ENCODE results near the gene ETV6. TPM values are rescaled to one million over a fixed set of nuclear protein-coding genes. Genes with fewer than 3 reads are reported as not detected.

The ETV6 gene
- polyA plus RNA-seq, 3 donors, result 6.8 to 45.1 (median 11.7) TPM

DNA sequence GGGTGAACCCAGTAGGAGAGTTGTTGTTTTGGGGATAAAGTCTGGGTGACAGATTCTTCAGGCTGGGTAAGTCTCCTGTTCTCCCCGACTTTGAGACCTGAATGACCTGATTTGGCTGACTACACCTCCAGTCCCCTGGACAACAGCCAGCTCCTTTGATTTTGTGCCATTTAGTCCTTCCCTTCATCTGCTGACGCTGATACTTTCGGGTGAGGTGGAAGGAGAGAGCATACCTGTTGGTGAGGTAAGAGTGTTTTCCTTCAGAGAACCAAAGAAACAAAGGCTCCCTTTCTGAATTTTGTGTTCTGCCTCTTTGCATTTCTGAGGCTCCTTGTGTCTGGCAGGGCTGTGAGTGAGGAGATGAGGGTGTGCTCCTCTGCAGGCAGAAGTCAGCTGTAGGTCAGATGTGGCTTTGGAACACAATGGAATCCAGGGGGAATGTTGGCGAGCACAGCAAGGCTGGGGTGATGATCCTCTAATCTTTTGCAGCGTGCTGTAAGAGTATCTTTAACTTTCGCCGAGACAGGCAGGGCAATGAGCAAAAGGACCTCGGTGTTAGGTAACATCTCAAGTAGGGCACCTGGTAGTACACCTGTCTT lies 12.1 kb downstream of the ETV6 start:
- Histone ChIP-seq H3K27ac (ENCODE audit: low read depth in 1 of 2, low read length in 2 of 2) (peak overlapping the region in 1 of 2 donors; percentile 13), H3K36me3 (replicated peaks in 1 of 2; ENCODE audit: control insufficient read depth in 1 of 2, insufficient read depth in 2 of 2, low read length in 2 of 2) (peaks cover 10 to 29% of the 10 kb centered on the region in 2 donors), H3K4me2 (replicated peaks; ENCODE audit: extremely low read depth, low read length, poor library complexity, severe bottlenecking) (no peak overlapping the region), H3K4me3 (replicated peaks in 1 of 3; ENCODE audit: low read depth in 2 of 3, low read length in 3 of 3) (no peak overlapping the region), H3K4me1 (ENCODE audit: control insufficient read depth in 1 of 2, insufficient read depth in 2 of 2, low read length in 2 of 2) (peaks cover 70 to 92% of the 10 kb centered on the region in 2 donors), H3K9me3 (replicated peaks in 1 of 2; ENCODE audit: control insufficient read depth in 1 of 2, insufficient read depth in 1 of 2, low read length in 2 of 2) (no peaks in the 10 kb centered on the region), H4K20me1 (ENCODE audit: insufficient read depth, low read length) (peaks cover 98% of the 10 kb centered on the region), H3K79me2 (ENCODE audit: insufficient read depth, low read length) (peaks cover 100% of the 10 kb centered on the region), H2AFZ (ENCODE audit: insufficient read depth, low read depth, low read length, poor library complexity, severe bottlenecking) (no peak overlapping the region), H3K9ac (ENCODE audit: insufficient read depth, low read length, poor library complexity, severe bottlenecking) (no peak overlapping the region), H3K27me3 (ENCODE audit: control insufficient read depth in 2 of 2, insufficient read depth in 2 of 2, low read length in 2 of 2) (no peaks in the 10 kb centered on the region)
- WGBS (ENCODE audit: insufficient coverage), result 96% methylated on average over 7 of the region's 8 CpGs
- H3K36me3 Mint-ChIP-seq, result peaks cover 50 to 67% of the 10 kb centered on the region in 2 donors
- H3K4me3 Mint-ChIP-seq, result peak overlapping the region in 1 of 2 donors; percentile 31
- TF ChIP-seq, protein P1, sequence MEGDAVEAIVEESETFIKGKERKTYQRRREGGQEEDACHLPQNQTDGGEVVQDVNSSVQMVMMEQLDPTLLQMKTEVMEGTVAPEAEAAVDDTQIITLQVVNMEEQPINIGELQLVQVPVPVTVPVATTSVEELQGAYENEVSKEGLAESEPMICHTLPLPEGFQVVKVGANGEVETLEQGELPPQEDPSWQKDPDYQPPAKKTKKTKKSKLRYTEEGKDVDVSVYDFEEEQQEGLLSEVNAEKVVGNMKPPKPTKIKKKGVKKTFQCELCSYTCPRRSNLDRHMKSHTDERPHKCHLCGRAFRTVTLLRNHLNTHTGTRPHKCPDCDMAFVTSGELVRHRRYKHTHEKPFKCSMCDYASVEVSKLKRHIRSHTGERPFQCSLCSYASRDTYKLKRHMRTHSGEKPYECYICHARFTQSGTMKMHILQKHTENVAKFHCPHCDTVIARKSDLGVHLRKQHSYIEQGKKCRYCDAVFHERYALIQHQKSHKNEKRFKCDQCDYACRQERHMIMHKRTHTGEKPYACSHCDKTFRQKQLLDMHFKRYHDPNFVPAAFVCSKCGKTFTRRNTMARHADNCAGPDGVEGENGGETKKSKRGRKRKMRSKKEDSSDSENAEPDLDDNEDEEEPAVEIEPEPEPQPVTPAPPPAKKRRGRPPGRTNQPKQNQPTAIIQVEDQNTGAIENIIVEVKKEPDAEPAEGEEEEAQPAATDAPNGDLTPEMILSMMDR (IDR thresholded peaks at IDR 0.05), result no peak
- peaks cover 94% of the 10 kb centered on the region for H3K4me1 Mint-ChIP-seq
- intact Hi-C loops (cut with micrococcal nuclease), result no loop called here
- H3K27ac Mint-ChIP-seq, result peak overlapping the region in 6 of 7 donors; percentile 3 to 75 (median 27)
- no peak for DNase-seq
- no peaks in the 10 kb centered on the region for H3K27me3 Mint-ChIP-seq (ENCODE audit: low read depth in 3 of 3)
- no peaks in the 10 kb centered on the region for H3K9me3 Mint-ChIP-seq

DNA sequence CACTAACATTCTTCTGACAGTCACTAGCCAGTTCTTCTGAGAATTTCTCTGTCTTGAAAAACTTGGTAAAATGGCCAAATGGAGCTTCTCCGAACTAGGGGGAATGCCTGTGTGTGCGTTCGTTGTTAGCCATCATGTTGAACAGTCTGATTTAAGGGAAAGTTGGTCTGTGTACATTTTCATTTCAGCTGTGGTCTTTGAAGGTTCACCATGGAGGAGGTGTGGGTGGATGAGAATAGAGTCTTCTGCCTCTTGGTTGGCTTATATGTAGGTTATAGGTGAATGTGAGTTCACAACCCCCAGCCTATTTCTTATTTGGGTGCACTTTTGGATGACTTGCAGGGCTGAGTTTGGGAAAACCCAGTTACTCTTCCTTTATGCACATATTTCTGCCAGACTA lies 12.9 kb downstream of the ETV6 start:
- Histone ChIP-seq H3K4me1 (ENCODE audit: control insufficient read depth in 1 of 2, insufficient read depth in 2 of 2, low read length in 2 of 2) (peaks cover 70 to 92% of the 10 kb centered on the region in 2 donors), H3K36me3 (replicated peaks in 1 of 2; ENCODE audit: control insufficient read depth in 1 of 2, insufficient read depth in 2 of 2, low read length in 2 of 2) (peaks cover 10 to 29% of the 10 kb centered on the region in 2 donors), H2AFZ (ENCODE audit: insufficient read depth, low read depth, low read length, poor library complexity, severe bottlenecking) (no peak overlapping the region), H3K4me3 (replicated peaks in 1 of 3; ENCODE audit: low read depth in 2 of 3, low read length in 3 of 3) (no peak overlapping the region), H3K27me3 (ENCODE audit: control insufficient read depth in 2 of 2, insufficient read depth in 2 of 2, low read length in 2 of 2) (no peaks in the 10 kb centered on the region), H3K9ac (ENCODE audit: insufficient read depth, low read length, poor library complexity, severe bottlenecking) (no peak overlapping the region), H3K79me2 (ENCODE audit: insufficient read depth, low read length) (peaks cover 100% of the 10 kb centered on the region), H3K9me3 (replicated peaks in 1 of 2; ENCODE audit: control insufficient read depth in 1 of 2, insufficient read depth in 1 of 2, low read length in 2 of 2) (no peaks in the 10 kb centered on the region), H3K4me2 (replicated peaks; ENCODE audit: extremely low read depth, low read length, poor library complexity, severe bottlenecking) (no peak overlapping the region), H3K27ac (ENCODE audit: low read depth in 1 of 2, low read length in 2 of 2) (peak overlapping the region in 1 of 2 donors; percentile 9), H4K20me1 (ENCODE audit: insufficient read depth, low read length) (peaks cover 98% of the 10 kb centered on the region)
- Mint-ChIP-seq H3K27me3 (ENCODE audit: low read depth in 3 of 3) (no peaks in the 10 kb centered on the region), H3K27ac (peak overlapping the region in 3 of 7 donors; percentile 21 to 49 (median 39)), H3K36me3 (peaks cover 44 to 61% of the 10 kb centered on the region in 2 donors), H3K4me1 (peaks cover 94% of the 10 kb centered on the region), H3K9me3 (no peaks in the 10 kb centered on the region), H3K4me3 (no peak overlapping the region)
- 92% methylated on average over 3 of the region's 3 CpGs for WGBS (ENCODE audit: insufficient coverage)
- TF ChIP-seq, protein P1 (IDR thresholded peaks at IDR 0.05), result no peak
- DNase-seq, result no peak
- intact Hi-C loops (cut with micrococcal nuclease), result no loop called here

Data from CD14-positive monocyte (primary cell).